HG03469 (cell line): ENCODE measurements around the gene POLR2E.

Source experiments
- ATAC-seq: cut with Tn5 transposase; IDR thresholded peaks from one replicate; pipeline ENCODE4 v1.9.1; 2021; ENCODE audit warnings: mild to moderate bottlenecking, moderate library complexity, moderate number of reproducible peaks; ENCODE audit not compliant: unreplicated experiment

Gene POLR2E

GRCh38 chr19:1051791-1052190, 43.4 kb downstream of the POLR2E start:
- ATAC-seq, result no peak

GRCh38 chr19:1050989-1051788, 44.0 kb downstream of the POLR2E start:
- ATAC-seq, result no peak

GRCh38 chr19:1049800-1050199, 45.4 kb downstream of the POLR2E start:
- no peak for ATAC-seq

- no peak for ATAC-seq
Measured at GRCh38 chr19:1049106-1049505, 46.1 kb downstream of the POLR2E start.

GRCh38 chr19:1047696-1048147, 47.5 kb downstream of the POLR2E start:
- no peak for ATAC-seq

- ATAC-seq, result no peak
Measured at GRCh38 chr19:1046836-1047695, 48.1 kb downstream of the POLR2E start.

- no peak for ATAC-seq
Measured at GRCh38 chr19:1046117-1046626, 49.0 kb downstream of the POLR2E start.

- ATAC-seq, result no peak
Measured at GRCh38 chr19:1045247-1045603, 50.0 kb downstream of the POLR2E start.

- no peak for ATAC-seq
Measured at GRCh38 chr19:1042689-1043511, 52.3 kb downstream of the POLR2E start.

- no peak for ATAC-seq
Measured at GRCh38 chr19:1041835-1042685, 53.1 kb downstream of the POLR2E start.

GRCh38 chr19:1041272-1041834, 53.8 kb downstream of the POLR2E start:
- ATAC-seq, result no peak

- no peak for ATAC-seq
Measured at GRCh38 chr19:1040476-1041271, 54.5 kb downstream of the POLR2E start.

GRCh38 chr19:1039646-1040475, 55.3 kb downstream of the POLR2E start, which contains the start of gene ABCA7:
TSS of gene ABCA7 (plus strand) at chr19:1040107. CDS start at chr19:1041362, 1,255 bp downstream.
- ATAC-seq, result peak; percentile 52

- ATAC-seq, result no peak
Measured at GRCh38 chr19:1038978-1039645, 56.1 kb downstream of the POLR2E start.

GRCh38 chr19:1037621-1038064, 57.5 kb downstream of the POLR2E start:
- no peak for ATAC-seq
